ENCODE results near the gene PKM. TPM values are rescaled to one million over a fixed set of nuclear protein-coding genes. Genes with fewer than 3 reads are reported as not detected.

Gene PKM
- total RNA-seq, 4 donors from 2014 or later: 259 to 431 (median 291) TPM

GRCh38 chr15:72153269-72154000 lies 77.6 kb downstream of the PKM start:
- no peak for TF ChIP-seq POLR2A (IDR thresholded peaks at IDR 0.05)
- TF ChIP-seq CTCF (IDR thresholded peaks at IDR 0.05): no peak
- no peak for TF ChIP-seq POLR2AphosphoS5 (IDR thresholded peaks at IDR 0.05)
- no peak for TF ChIP-seq EP300 (IDR thresholded peaks at IDR 0.05; ENCODE audit: low read depth)
- Histone ChIP-seq H3K4me3 (no peak overlapping the region), H3K36me3 (no peaks in the 10 kb centered on the region), H3K9me3 (no peaks in the 10 kb centered on the region), H3K27me3 (no peaks in the 10 kb centered on the region), H3K27ac (peak overlapping the region in 2 of 4 donors; percentile 3 to 16), H3K4me1 (peaks cover 0 to 31% (median 10%) of the 10 kb centered on the region in 4 donors)
- DNase-seq: no peak
- in situ Hi-C loops (cut with MboI; ENCODE audit: low pct_ligation_motif_present in 1 of 4, low pct_unique_long_range_greater_than_20kb in 1 of 4, low sequenced_read_pairs in 3 of 4): loop anchor here (10.0 to 25.0 kb wide), 6 partner anchors 266 to 691 kb away; partner anchors contain the start of gene NR2E3 (in 1 of the 4)
- WGBS, 2 donors (ENCODE audit: low coverage in 1 of 2): 57 to 75% methylated on average over 2 to 5 of the region's 5 CpGs
- intact Hi-C loops (cut with DNase I; ENCODE audit: low total_unique reads): loop anchor here (10.0 kb wide), 1 partner anchor 409 kb away; no protein-coding TSS in a partner anchor

Other genes with a start within 250 kb of the PKM start
- gene MYO9A, start 113.0 kb downstream of the PKM start, total RNA-seq: 100 to 1,000 TPM in 1 of 4 donors, 10 to 100 TPM in 3; 52.4 to 103 (median 74.2) TPM
- gene SENP8, start 112.8 kb downstream of the PKM start, total RNA-seq: 1 to 10 TPM; 2.3 to 3.8 (median 2.5) TPM
- gene GRAMD2A, start 33.4 kb downstream of the PKM start, total RNA-seq: 1 to 10 TPM in 1 of 4 donors, under 1 TPM in 1, not detected in 2; 0.41 to 1.4 TPM
- gene PARP6, start 41.4 kb upstream of the PKM start, total RNA-seq: 100 to 1,000 TPM in 1 of 4 donors, 10 to 100 TPM in 3; 44.1 to 152 (median 57.9) TPM
- gene CELF6, start 89.0 kb upstream of the PKM start, total RNA-seq: 10 to 100 TPM in 1 of 4 donors, 1 to 10 TPM in 3; 1.5 to 12.9 (median 4.7) TPM
- gene HEXA, start 144.8 kb upstream of the PKM start, total RNA-seq: 10 to 100 TPM; 19.9 to 69.9 (median 50.9) TPM
- not detected for gene TMEM202, start 167.1 kb upstream of the PKM start, total RNA-seq
- gene ARIH1, start 243.1 kb upstream of the PKM start, total RNA-seq: 100 to 1,000 TPM in 1 of 4 donors, 10 to 100 TPM in 3; 15.7 to 108 (median 53.1) TPM

All from transverse colon (tissue), 4 donors.